ENCODE data around the gene PARN.

- TF ChIP-seq CTCF (IDR thresholded peaks at IDR 0.05; ENCODE audit: low read depth, low read length, poor library complexity, severe bottlenecking) (no peak), EZH2phosphoT487 (IDR thresholded peaks at IDR 0.05; ENCODE audit: borderline replicate concordance, low read length) (no peak)
These were observed 115.1 kb downstream of the PARN start for GRCh38 chr16:14514967-14515366.

All from DOHH2 (cell line).